Tibial nerve (tissue), 3 donors: ENCODE results near the gene BLOC1S1.

ENCODE experiments used
- CTCF ChIP-seq, 5 experiments: fragments of 200-600 bp in 3 of 5; fragments of 450-650 bp in 2 of 5; sonication (generic) in 3 of 5; IDR thresholded peaks; one replicate each; pipeline ENCODE4 v1.5.1; 2016 to 2019; ENCODE audit warnings: antibody characterized with exemption in 5 of 5, mild to moderate bottlenecking in 3 of 5, moderate library complexity in 2 of 5
- POLR2A ChIP-seq, 2 donors: fragments of 450-650 bp; IDR thresholded peaks; one replicate each; pipeline ENCODE4 v1.6.1; 2017; ENCODE audit warnings: antibody characterized with exemption in 2 of 2, mild to moderate bottlenecking in 2 of 2, moderate library complexity in 2 of 2

GRCh38 chr12:55681142-55682077 lies 34.4 kb upstream of the BLOC1S1 start:
- TF ChIP-seq POLR2A (IDR thresholded peaks at IDR 0.05) (no peak), CTCF (IDR thresholded peaks at IDR 0.05) (peak; percentile 8 to 21 (median 17))
